DMS 273 (cell line): ENCODE measurements around the gene MAP1A.
"Not testable (repeated sequence)": the region's sequence is repeated elsewhere in the genome, so short reads cannot be mapped to it uniquely, and the experiment has no call there.

ENCODE experiments used
- DNase-seq: peaks from one replicate; lab custom pipeline; 2025; ENCODE audit not compliant: unreplicated experiment; lab: John Stamatoyannopoulos, UW

MAP1A gene

GRCh38 chr15:43528542-43529007 lies 11.2 kb downstream of the MAP1A start:
- DNase-seq: no peak

- DNase-seq: no peak
These were observed 11.7 kb downstream of the MAP1A start for GRCh38 chr15:43529141-43529540.

- no peak for DNase-seq
These were observed 12.4 kb downstream of the MAP1A start for GRCh38 chr15:43529587-43530345.

GRCh38 chr15:43531018-43531670 lies 13.7 kb downstream of the MAP1A start:
- DNase-seq: peak; percentile 64

- not testable (repeated sequence) for DNase-seq
These were observed 15.4 kb downstream of the MAP1A start for GRCh38 chr15:43532826-43533225.

- no peak for DNase-seq
These were observed 17.5 kb downstream of the MAP1A start for GRCh38 chr15:43534897-43535296.

- DNase-seq: no peak
These were observed 20.7 kb downstream of the MAP1A start for GRCh38 chr15:43538091-43538490.

GRCh38 chr15:43541785-43542184 lies 24.4 kb downstream of the MAP1A start:
- no peak for DNase-seq

- no peak for DNase-seq
These were observed 26.9 kb downstream of the MAP1A start for GRCh38 chr15:43544266-43544665.

- no peak for DNase-seq
These were observed 28.0 kb downstream of the MAP1A start for GRCh38 chr15:43545426-43545825.

- no peak for DNase-seq
These were observed 30.1 kb downstream of the MAP1A start for GRCh38 chr15:43547539-43547938.

- no peak for DNase-seq
These were observed 33.3 kb downstream of the MAP1A start for GRCh38 chr15:43550527-43551363.

GRCh38 chr15:43552256-43552655 lies 34.8 kb downstream of the MAP1A start:
- no peak for DNase-seq

- DNase-seq: no peak
These were observed 35.6 kb downstream of the MAP1A start for GRCh38 chr15:43552986-43553385.

GRCh38 chr15:43562753-43563152 lies 45.3 kb downstream of the MAP1A start:
- DNase-seq: not testable (repeated sequence)

- not testable (repeated sequence) for DNase-seq
These were observed 46.4 kb downstream of the MAP1A start for GRCh38 chr15:43563793-43564192.

- DNase-seq: not testable (repeated sequence)
These were observed 49.2 kb downstream of the MAP1A start for GRCh38 chr15:43566615-43567014.

- not testable (repeated sequence) for DNase-seq
These were observed 57.2 kb downstream of the MAP1A start for GRCh38 chr15:43574607-43575006.
